HG02943 (cell line): ENCODE measurements around the gene CDHR3.
"Not testable (repeated sequence)": the region's sequence is repeated elsewhere in the genome, so short reads cannot be mapped to it uniquely, and the experiment has no call there.

Source experiments
- ATAC-seq: cut with Tn5 transposase; IDR thresholded peaks from one replicate; pipeline ENCODE4 v1.9.1; 2021; ENCODE audit warnings: mild to moderate bottlenecking, low read depth, moderate library complexity; ENCODE audit not compliant: unreplicated experiment

CDHR3 gene

DNA sequence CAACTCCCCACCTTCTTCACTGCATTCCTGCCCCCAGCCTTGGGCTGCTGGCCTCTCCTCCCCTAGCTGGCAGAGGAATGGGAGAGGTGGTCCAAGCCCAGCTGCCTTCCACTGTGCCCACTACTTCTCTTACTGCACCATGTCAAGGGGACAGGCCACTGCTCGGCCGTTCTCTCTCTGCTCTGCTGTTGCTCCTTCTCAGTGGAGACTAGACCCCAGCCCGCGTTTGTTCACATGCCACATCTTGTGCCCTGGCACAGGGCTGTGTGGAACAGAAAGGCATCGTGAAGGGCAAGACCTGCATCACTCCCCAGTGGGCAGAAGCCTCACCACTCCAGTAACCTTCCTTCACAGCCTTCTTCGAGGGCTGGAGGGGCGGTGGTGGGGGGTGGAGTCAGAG is 711 bp upstream of the CDHR3 start:
- ATAC-seq = no peak

DNA sequence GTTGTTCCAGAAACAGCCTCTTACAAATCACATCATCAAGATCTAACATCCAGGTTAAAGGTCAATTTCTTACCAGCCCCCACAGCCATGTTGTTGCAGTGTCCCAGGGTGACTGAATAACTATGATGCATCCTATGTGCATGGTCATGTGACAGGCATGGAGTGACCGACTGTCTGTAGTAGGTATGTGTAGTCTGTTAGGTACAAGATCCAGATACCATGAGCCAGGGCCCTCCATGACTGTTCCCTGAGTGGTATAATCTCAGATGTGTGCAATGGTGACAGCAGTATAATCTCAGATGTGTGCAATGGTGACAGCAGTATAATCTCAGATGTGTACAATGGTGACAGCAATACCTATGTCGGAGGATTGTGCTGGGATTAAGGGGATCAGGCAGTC is 8.8 kb downstream of the CDHR3 start:
- no peak for ATAC-seq

DNA sequence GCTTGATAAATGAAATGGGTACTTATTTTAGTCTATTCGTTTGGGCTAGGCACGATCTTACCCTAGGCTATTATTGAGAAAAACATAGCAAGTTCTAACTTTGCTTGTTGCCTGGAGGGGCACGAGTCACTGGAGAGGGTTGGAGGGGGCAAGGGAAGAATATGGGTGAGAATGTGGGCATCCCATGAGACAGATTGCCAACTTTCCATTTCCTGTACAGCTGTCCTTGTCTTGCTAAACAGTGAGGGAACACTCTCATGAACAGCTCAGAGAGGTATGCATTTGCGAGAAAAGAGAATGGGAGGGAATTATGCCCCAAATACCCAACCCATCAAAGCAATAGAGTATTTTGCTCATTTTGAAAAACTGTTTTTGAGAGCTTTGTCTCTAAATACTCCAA is 9.2 kb downstream of the CDHR3 start:
- no peak for ATAC-seq

DNA sequence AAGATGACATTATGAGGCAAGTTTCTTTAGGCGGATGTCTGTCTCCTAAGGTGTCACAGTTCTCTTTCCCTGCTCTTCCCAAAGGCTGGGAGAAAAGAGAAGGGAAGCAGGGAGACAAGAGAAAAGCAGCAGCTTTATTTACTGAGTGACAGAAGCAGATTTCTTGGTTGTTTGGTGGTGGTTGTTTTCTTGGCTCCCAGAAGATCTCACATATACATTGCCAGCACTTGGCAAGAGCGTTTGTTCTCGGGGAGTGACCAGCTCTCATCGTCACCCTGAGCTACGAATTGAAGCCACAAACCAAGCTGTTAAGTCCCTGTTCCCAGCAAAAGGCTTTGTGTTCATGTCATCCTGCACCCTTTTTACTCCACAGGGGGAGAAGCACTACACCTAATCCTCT is 11.4 kb downstream of the CDHR3 start:
- ATAC-seq = no peak

DNA sequence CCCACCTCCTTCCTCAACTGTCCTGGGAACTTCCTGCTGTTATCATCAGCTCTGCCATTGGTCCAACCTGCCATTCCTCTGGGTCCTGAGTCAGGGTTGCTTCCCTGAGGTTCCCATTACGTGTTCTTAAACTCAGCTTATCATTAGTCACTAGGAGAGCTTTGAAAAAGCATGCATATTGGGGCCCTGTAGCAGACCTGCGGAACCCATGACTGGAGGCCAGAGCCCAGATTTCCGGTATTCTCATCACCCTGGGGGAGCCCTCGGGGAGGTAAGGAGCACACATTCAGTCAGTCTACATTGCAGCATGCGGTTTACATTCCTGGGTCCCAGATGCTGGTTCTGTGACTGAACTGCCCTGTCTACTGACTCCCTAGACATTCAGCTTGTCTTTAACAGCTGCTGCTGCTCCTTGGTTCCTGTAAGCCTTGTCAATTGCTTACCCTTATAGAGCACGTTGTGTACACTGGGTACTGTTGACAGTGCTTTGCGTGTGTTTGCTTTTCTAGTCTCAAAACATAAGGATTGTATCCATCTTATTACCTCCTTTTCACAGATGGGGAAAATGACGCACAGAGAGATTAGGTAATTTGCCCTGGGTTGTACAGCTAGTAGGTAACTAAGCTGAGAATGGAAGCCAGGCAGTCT is 12.8 kb downstream of the CDHR3 start:
- ATAC-seq = no peak

DNA sequence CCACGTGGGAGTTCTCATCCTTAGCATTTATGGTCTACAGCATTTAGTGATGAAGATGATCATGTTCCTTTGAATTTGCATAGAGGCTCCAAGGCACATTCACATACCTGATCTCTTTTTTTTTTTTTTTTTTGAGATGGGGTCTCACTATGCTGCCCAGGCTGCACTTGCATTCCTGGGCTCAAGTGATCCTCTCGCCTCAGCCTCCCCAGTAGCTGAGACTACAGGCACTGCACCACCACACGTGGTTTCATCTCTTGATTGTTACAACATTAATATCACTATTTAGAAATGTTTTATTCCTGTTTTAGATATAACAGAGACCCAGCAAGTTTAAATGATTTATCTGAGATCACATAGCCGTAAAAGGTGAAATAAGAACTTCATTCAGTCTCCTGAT is 13.8 kb downstream of the CDHR3 start:
- no peak for ATAC-seq

DNA sequence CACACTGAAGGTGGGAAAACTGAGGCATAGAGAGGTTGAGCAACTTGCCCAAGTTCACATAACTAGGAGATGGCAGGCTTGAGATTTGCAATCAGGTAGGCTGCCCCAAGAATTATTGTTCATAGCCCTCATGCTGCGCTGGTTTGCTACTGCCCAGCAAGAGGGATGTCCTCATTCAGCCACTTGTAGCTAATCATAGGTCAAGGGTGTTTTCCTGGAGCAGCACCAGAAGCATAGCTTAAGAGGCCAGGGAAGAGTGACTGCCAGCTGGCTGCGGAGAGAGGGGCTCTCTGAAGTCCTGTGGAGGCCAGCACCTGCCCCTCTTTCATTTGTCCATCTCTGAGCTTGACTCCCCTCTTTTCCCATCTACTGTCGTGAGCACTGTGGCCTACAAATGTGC is 15.0 kb downstream of the CDHR3 start:
- ATAC-seq = no peak

DNA sequence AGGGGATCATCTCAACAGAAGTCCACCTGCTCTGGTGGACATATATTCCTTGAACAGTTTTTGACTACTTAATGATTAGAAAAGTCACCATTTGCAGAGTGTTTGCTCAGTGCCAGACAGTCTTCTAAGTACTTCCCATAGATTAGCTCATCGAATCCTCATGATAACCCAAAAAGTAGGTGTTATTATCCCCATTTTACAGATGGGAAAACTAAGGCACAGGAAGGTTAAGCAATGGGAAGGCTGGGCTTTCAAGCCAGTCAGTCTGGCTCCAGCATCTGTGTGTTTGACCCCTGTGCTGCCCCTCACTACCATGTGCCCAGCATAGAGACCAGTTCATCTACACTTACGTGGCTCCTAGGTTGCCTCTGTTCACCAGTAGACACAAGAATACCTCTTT is 15.9 kb downstream of the CDHR3 start:
- ATAC-seq = no peak

DNA sequence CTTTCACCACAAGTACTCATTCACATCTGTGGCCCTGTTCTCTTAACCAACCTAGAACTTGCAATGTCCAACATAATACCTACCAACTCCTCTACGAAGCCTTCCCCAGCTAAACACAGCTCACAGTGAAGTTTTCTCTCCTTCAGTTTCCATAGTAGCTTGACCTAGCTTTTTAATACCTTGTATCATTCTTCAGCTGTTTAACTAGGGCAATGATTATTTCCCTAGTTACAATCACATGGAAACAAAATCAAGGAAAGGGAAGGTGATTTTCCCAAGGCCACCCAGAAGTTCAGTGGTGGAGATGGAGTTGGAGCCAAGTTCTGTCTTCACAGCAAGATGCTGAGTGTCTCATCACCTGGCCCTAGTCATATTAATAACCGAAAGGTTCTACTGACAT is 16.3 kb downstream of the CDHR3 start:
- ATAC-seq = no peak

DNA sequence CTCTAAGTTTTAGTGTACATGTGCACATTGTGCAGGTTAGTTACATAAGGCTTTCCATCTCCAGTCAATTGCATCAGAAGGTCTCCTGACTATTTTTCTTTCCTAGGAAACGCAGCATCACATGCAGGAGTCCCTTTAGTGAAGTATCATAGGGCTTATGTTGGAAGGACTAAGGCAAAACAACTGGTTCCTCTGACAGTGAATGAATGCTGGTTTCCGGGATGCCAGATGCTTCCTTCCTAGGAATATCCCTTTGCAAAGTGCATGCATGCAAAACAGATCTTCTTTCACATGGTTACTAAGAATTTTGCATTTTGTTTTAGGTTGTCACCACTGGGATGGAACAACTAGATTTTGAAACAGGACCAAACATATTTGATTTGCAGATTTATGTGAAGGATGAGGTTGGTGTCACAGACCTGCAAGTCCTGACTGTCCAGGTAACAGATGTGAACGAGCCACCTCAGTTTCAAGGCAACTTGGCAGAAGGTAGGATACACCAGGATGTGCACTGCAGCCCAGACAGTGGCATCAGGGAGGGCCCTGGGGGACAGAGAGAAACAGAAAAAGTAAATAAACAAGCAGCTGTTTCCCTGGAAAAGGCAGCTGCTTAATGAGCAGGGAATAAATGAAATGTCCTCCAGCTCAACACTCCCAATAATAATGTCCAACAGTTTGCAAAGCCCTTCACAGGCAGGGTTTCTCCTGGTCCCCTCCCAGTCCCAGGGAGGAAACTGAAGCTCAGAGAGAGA is 17.8 kb downstream of the CDHR3 start:
- no peak for ATAC-seq

DNA sequence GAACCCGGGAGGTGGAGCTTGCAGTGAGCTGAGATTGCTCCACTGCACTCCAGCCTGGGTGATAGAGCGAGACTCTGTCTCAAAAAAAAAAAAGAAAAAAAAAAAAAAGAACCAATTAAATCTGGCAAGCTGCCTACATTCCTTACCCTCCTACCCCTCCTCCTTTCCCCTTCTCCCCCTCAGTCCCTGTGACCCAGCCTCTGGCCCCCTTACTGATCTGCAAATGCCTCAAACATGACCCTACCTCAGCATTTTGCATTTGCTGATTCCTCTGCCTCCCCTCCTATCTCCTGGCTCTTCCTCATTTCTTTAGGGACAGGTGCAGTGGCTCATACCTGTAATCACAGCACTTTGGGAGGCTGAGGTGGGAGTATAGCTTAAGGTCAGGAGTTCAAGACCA is 19.3 kb downstream of the CDHR3 start:
- no peak for ATAC-seq

DNA sequence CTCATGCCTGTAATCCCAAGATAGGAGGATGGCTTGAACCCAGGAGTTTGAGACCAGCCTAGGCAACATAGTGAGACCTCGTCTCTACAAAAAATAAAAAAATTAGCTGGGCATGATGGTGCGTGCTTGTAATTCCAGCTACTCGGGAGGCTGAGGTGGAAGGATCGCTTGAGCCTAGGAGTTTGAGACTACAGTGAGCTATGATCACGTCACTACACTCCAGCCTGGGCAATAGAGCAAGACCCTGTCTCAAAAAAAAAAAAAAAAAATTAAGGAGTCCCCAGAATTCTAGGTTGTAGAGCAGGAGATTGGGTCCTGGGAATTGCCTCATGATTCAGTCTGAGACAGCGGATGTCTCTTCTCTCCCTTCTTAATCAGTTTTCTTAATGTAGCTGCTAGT is 21.7 kb downstream of the CDHR3 start:
- ATAC-seq = not testable (repeated sequence)

DNA sequence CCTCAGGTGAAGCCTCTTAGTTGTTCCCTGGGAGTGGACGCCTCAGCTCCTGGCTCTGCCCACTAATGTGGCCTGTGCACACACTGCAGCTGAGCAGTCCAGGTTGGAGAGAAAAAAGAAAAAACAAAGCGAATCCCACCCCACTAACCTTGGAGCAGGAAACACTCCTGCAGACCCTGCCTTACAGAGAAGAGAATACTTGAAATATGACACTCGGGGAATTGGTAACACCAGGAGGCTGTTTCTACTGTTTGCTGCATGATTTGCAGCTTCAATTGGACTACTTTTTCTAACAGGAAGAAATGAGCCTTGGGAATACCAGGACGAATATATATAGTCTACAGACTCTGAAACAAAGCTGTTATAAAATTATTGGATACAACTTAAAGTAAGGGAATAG is 22.2 kb downstream of the CDHR3 start:
- ATAC-seq = no peak

DNA sequence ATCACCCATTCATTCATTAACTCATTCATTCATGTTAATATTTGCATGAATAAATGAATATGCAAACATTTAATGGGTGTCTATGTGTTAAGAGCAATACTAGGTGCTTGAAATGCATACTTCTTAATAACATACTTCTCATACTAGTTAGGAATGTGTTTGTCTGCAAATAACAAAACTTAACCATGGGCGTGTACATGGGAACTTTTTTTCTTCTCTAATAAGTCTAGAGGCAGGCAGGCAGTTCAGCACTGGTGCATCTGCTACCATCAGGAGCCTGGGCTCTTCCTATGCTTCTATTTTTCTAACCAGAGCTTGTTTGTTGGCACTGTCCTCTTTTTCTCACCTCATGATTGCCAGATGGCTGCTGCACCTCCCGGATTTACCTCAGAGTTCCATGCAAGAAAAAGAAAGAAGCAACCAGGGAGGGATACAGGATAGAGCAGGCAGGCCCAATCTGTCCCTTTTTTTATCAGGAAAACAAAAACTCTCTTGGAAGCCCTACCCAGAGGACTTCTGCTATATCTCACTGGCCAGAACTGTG is 22.7 kb downstream of the CDHR3 start:
- no peak for ATAC-seq

DNA sequence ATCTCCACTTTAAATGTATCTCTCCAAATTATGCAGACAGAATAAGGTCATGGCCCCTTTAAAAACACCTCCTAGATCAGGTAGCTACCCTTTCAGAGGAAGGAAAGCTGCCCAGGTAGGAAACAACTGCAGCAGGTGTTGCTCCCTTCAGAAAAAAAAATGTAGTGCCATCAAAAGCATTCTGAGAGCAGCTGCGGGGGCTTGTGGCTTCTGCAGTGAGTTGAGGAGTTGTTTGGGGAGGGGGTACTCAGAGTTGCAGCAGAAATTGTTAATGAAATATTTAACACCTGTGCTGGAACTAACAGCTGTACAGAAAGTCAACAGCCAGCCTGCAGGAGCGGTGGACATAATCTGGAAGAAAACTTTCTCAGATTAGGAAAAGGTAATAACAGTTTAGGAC is 24.0 kb downstream of the CDHR3 start:
- no peak for ATAC-seq

DNA sequence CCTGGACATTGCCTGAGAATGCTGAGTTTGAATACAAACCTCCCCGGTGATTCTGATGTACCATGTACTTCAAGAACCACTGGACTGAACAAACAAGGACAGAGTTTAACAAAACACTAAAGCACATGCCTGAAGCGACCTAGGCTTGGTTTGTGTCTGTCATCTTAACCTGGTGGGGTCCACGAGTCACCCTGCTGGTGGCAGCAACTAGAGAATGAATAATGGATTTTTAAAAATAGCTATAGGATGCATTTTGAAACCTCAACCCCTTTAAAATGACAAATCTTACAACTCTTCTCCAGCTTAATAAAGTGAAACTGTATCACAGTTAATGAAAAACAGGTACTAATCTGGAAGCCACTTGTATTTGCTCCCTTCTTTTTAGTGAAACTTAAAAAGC is 25.2 kb downstream of the CDHR3 start:
- ATAC-seq = no peak

DNA sequence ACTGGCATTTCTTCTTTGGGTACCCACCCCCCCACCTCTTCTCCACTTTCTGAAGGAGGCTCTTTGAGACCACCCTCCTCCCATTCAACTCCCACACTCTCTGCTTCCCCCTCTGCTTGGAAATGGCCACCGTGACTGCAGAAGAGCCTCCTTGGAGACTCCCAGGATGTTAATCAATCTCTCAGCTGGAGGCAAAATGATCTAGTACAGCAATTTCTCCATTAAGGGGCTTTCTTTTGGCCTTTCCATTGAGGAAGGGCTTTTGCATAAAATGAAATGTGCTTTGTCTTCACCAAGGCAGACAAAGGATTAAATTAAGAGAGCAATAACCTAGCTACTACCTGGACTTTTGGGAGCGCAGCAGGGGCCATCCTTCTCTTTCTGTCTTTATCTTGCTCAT is 26.1 kb downstream of the CDHR3 start:
- ATAC-seq = no peak

DNA sequence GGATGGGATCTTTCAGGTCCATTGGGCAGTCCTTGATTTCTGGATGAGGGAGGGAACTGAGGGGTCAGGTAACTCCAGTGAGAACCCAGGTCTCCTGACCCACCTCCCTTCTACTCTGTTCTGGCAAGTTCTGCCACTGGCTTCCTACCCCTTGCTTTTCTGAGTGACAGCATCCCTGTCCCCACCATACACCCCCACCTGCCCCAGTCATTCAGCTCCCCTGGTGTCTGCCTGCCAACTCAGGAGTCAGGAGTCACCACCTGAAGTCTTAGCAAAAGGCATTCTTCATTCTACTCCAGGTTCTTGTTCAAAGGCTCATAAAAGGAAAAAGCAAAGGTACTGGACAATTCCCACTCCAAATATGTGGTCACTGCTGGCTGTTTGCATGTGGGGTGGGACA is 26.6 kb downstream of the CDHR3 start:
- ATAC-seq = no peak

DNA sequence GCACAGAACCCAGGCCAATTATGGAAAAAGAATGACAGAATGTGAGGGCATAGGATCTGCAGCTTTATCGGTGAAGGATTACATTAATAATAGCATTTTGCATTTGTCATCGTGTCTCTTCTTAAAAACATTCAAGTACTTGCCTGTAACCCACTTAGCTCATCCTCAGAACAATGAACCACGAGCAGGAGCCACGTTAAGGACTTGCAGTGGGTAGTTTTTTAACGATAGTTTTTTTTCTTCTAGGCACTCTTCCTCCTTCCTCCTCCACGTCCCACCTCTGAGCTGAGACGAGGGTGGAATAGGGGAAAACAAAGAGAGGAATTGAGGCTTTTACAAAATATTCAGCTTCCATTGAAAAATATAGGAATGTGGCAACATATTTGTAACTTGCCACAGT is 27.1 kb downstream of the CDHR3 start:
- no peak for ATAC-seq

DNA sequence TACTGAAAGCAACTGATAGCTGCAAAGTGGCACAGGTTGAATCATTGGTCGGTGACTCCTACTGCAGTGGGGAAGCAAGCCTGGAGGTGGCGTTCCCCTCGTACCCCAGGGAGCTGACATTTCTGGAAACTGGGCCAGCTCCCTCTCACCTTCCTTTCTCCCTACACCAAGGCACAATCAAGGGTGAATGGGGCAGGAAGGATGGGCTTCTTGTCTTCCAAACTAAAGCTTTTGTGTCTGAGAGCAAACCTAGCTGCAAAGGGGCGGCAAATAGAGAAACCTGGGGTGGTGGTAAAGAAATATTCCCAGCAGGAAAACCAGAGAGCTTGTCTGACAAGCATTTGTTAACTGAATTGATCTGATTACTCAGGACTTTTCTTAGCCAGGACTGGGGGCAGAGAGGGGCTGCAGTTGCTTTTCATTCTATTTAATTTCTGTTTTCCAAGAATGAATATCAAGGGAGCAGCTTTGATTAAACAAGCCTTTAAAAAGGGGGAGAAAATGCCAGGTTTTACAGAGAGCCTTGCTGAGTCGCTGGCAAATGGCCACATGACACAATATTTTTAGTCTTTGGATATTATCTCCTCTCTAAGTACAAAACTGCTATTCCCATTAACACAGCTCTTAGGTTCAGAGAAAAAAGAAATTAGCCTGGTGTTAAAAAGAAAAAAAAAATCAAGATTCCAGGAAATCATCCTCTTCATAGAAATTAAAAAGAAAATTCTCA is 27.8 kb downstream of the CDHR3 start:
- no peak for ATAC-seq

DNA sequence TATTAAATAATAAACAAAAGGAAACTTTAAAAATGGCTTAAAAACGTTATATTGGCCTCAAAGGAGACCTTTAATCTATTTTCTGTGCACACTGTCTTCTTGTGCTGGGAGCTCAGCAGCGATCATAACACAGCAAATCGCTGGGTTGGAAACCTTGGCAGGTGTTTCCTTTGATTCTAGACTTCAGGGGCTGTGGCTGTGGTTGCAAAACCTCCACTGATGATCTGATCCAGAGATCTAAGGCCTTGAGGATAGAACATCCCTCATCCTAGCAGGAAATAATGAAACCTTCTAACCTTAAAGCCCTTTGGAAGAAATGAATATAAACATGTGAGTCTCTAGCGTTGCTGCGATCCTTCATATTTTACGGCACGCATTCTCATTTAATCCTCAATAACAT is 29.8 kb downstream of the CDHR3 start:
- ATAC-seq = no peak
